Mucosa of descending colon (tissue), 3 donors: ENCODE data around the gene CLIP4. TPM values are rescaled to one million over a fixed set of nuclear protein-coding genes. Genes with fewer than 3 reads are reported as not detected.

Experiments used
- ATAC-seq: fragments of 200-7000 bp; cut with Tn5 transposase; one replicate; pipeline ENCODE4 v1.9.1; 2020; ENCODE audit warnings: mild to moderate bottlenecking, moderate library complexity
- DNase-seq, 3 donors: peaks; one replicate each; pipeline ENCODE4 v3.0.0-alpha.2; 2020
- H3K36me3 ChIP-seq: fragments of 200-600 bp; one replicate; pipeline ENCODE4 v1.8.0; 2021; ENCODE audit warnings: low read depth, mild to moderate bottlenecking
- H3K4me1 ChIP-seq: fragments of 200-600 bp; one replicate; pipeline ENCODE4 v1.8.0; 2021; ENCODE audit warnings: low read depth, mild to moderate bottlenecking
- H3K4me3 ChIP-seq: fragments of 200-600 bp; one replicate; pipeline ENCODE4 v1.8.0; 2021; ENCODE audit warnings: mild to moderate bottlenecking
- H3K9me3 ChIP-seq: fragments of 200-600 bp; one replicate; pipeline ENCODE4 v1.8.0; 2021; ENCODE audit warnings: mild to moderate bottlenecking
- CTCF ChIP-seq: fragments of 200-600 bp; IDR thresholded peaks from one replicate; pipeline ENCODE4 v1.8.0; 2022; ENCODE audit warnings: antibody characterized with exemption, mild to moderate bottlenecking
- intact Hi-C, 2 donors: fragments of 100-400 bp; cut with DNase I in 1 of 2; cut with micrococcal nuclease in 1 of 2; formaldehyde crosslinking; loops; one replicate each; pipeline versions ENCODE4 v1.11.0 to v1.11.1; 2022; cut with DNase I, micrococcal nuclease
- total RNA-seq, 3 donors: library from RNA; stranded (reverse); fragmentation: NEBNext Ultra II Directional in 2 of 3; extraction: Animal tissue kit (Norgen Biotek cat#: 25700) in 2 of 3; gene quantifications; one replicate each; pipeline versions ENCODE4 v1.2.1 to v1.2.4, GENCODE V29; 2021 to 2023
- donor health status: DM: no; HTN: no; CAD: no; lungs with moderate emphysema.
- donor health status: DM: no; HTN: no; CAD: no.
- donor health status: DM: no; HTN: yes; CAD: no.

CLIP4 gene
- total RNA-seq, 3 donors from 2014 or later = 2.6 to 48.1 (median 8.3) TPM

DNA sequence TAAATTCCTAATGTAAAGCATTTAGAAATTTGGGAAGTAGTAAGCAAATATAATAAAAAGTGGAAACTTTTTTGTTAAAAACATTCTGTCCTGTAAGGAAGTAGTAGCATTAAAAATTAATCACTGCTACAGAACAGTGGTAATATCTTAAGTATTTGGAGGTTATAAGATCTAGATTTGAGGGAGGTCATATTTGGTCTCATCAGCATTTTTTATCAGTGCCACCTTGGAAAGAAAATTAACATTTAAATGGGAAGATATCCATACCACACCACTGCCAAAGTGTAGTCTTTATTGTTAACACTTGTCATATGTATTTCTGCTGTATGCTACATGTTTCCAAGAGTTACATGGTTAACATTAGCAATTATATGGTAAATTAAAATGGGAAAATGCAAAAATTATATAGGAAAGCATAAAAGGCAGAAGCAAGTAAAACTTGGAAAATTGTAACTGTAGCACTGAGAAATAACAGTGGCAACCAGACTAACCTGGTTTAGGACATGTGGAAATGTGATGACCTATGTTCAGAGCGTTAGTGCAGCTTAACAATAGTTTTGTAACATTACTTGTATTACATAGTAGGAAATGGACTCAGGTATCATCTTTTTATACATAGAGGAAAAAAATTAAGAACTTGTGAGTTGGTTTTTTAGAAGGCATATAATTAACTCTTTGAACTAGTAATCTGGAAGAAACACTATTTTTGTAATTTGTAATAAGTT lies 47.2 kb downstream of the CLIP4 start:
- DNase-seq (no peak), ATAC-seq (no peak)
- no peak for TF ChIP-seq CTCF
- Histone ChIP-seq H3K36me3 (no peaks in the 10 kb centered on the region), H3K4me3 (no peak overlapping the region), H3K9me3 (no peaks in the 10 kb centered on the region), H3K4me1 (no peaks in the 10 kb centered on the region)
- intact Hi-C loops = no loop called here

- H3K9me3 ChIP-seq = no peaks in the 10 kb centered on the region
- no peaks in the 10 kb centered on the region for H3K36me3 ChIP-seq
- no peaks in the 10 kb centered on the region for H3K4me1 ChIP-seq
- TF ChIP-seq CTCF = no peak
- H3K4me3 ChIP-seq = no peak overlapping the region
- DNase-seq (no peak), ATAC-seq (no peak)
- intact Hi-C loops = no loop called here
These were observed 49.1 kb downstream of the CLIP4 start for GRCh38 chr2:29164091-29164846.

DNA sequence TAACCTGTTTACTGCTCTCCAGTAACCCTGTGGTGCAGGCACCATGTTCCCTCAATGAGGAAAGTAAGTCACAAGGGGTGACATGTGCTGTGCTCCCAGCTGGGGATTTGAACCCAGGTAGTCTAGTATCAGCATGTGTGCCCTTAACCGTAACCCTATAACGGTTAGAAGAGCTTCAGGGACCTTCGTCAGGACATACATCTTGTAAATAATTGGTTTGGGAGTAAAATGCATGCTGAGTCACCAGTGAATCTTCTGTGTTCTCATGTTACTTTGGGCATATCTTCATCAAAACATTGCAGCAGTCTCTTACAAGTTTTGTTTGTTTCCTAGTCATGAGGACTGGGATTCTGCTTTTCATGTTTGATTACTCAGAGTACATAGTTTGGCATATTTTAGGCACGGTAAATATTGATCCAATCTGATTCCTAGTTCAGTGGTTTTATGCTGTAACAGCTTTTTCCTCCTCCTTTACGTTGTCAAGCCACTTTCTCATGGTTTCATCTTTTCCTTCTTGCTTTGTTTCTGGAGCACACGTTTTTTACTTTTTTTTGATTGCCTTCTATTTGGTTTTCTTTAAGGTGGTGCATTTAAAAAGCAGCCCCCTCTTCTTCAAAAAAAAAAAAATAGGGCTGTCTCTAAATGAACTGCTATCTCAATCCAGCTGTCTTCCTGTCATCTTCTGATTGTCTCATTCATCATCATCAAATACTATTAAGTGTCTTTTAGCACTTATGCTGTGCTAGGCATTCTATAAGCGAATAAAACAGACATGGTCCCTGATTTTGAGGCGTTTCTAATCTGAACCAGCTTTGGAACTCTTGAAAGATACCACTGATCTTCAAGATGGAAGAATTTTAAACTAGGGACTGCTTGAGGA lies 50.4 kb downstream of the CLIP4 start:
- H3K4me1 ChIP-seq = no peaks in the 10 kb centered on the region
- no peak for ATAC-seq
- DNase-seq = no peak
- H3K36me3 ChIP-seq = no peaks in the 10 kb centered on the region
- no peaks in the 10 kb centered on the region for H3K9me3 ChIP-seq
- TF ChIP-seq CTCF = no peak
- intact Hi-C loops = no loop called here
- no peak overlapping the region for H3K4me3 ChIP-seq

- no peak for TF ChIP-seq CTCF
- Histone ChIP-seq H3K9me3 (no peaks in the 10 kb centered on the region), H3K36me3 (no peaks in the 10 kb centered on the region), H3K4me3 (no peak overlapping the region), H3K4me1 (no peaks in the 10 kb centered on the region)
- intact Hi-C loops = no loop called here
- ATAC-seq (no peak), DNase-seq (no peak)
These were observed 51.2 kb downstream of the CLIP4 start for GRCh38 chr2:29166242-29167039.

DNA sequence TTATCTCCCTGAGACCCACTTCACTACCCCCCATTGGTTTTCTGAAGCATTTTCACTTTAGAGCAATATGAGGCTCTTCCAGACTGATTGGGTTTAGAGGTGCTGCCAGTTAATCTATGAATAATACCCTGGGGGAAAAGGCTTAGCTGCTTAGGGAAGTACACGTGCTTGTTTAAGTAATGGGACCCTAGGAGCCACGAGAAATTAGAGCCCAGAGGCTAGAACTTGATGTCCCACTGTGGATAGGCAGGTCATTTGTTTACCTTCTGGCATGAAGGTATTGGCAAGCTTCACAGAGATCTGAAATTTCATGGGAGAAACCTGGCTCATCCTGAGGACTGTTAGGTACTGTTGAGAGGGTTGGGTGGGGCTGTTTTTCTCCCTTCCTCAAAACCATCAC lies 59.7 kb downstream of the CLIP4 start:
- ATAC-seq = no peak
- intact Hi-C loops = no loop called here

More for the DNA sequence above, 59.7 kb downstream of the CLIP4 start:
- no peak for TF ChIP-seq CTCF
- no peak for DNase-seq
- Histone ChIP-seq H3K4me1 (no peaks in the 10 kb centered on the region), H3K9me3 (no peaks in the 10 kb centered on the region), H3K4me3 (no peak overlapping the region), H3K36me3 (no peaks in the 10 kb centered on the region)
